Measurements from ENCODE around the gene SNX7.

DNA sequence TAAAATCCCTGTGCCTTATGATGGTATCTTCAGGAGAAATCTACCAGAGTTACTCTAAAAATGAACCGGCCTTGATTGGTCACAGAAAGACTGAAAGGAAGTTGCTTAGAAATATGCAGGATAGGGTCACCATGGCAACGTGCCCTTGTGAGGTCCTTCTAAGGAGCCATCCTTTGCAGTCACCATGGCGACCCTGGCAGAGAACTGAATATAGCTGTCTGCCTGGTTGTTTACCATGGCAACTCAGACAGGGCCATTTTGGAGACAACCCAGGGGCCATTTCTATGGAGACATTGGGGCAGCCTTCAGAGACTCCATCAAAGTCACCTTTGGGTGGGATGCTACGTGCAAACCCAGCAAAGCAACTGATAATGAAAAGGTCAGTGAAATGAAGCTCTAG lies 43.0 kb downstream of the SNX7 start:
- TF ChIP-seq GATA2 (IDR thresholded peaks at IDR 0.05; ENCODE audit: low read depth, low read length) (no peak), GATA3 (IDR thresholded peaks at IDR 0.05; ENCODE audit: low read depth, low read length) (no peak)

Measured in SH-SY5Y (cell line).